ENCODE data around the gene CCNY.

CCNY gene

GRCh38 chr10:35356725-35357092 lies 20.4 kb downstream of the CCNY start:
- no peak for DNase-seq

- DNase-seq: no peak
These were observed 22.7 kb downstream of the CCNY start for GRCh38 chr10:35359056-35359455.

- DNase-seq: no peak
These were observed 23.6 kb downstream of the CCNY start for GRCh38 chr10:35359873-35360272.

GRCh38 chr10:35362701-35363350 lies 26.5 kb downstream of the CCNY start:
- no peak for DNase-seq

GRCh38 chr10:35363587-35363986 lies 27.3 kb downstream of the CCNY start:
- DNase-seq: no peak

GRCh38 chr10:35364808-35365207 lies 28.5 kb downstream of the CCNY start:
- no peak for DNase-seq

GRCh38 chr10:35365994-35366393 lies 29.7 kb downstream of the CCNY start:
- DNase-seq: no peak

GRCh38 chr10:35367107-35367859 lies 31.0 kb downstream of the CCNY start:
- DNase-seq: no peak

- no peak for DNase-seq
These were observed 31.7 kb downstream of the CCNY start for GRCh38 chr10:35367982-35368381.

GRCh38 chr10:35368485-35369048 lies 32.3 kb downstream of the CCNY start:
- peak; percentile 34 to 51 for DNase-seq

- peak; percentile 85 to 86 for DNase-seq
These were observed 32.8 kb downstream of the CCNY start for GRCh38 chr10:35369049-35369611.

GRCh38 chr10:35371731-35372130 lies 35.4 kb downstream of the CCNY start:
- DNase-seq: no peak

- peak; percentile 95 to 99 for DNase-seq
These were observed 36.0 kb downstream of the CCNY start for GRCh38 chr10:35372329-35372728.

GRCh38 chr10:35375091-35375765 lies 38.9 kb downstream of the CCNY start:
- DNase-seq: peak; percentile 28 to 55

GRCh38 chr10:35377050-35377728 lies 40.9 kb downstream of the CCNY start:
- DNase-seq: no peak

- peak; percentile 81 to 89 for DNase-seq
These were observed 42.4 kb downstream of the CCNY start for GRCh38 chr10:35378541-35379210.

GRCh38 chr10:35379226-35380137 lies 43.2 kb downstream of the CCNY start:
- peak; percentile 98 to 99 for DNase-seq

GRCh38 chr10:35382096-35382495 lies 45.8 kb downstream of the CCNY start:
- DNase-seq: no peak

GRCh38 chr10:35384265-35384868 lies 48.1 kb downstream of the CCNY start:
- DNase-seq: no peak

- DNase-seq: peak in 1 of 2 experiments; percentile 35
These were observed 50.4 kb downstream of the CCNY start for GRCh38 chr10:35386594-35387174.
